ENCODE measurements around the gene MAB21L4.

- no peak for TF ChIP-seq CTCF (IDR thresholded peaks at IDR 0.05)
- TF ChIP-seq POLR2A (IDR thresholded peaks at IDR 0.05), result no peak
Observed at GRCh38 chr2:240884745-240885144, 11.2 kb downstream of the MAB21L4 start.

Measured in lower leg skin (tissue), 3 donors.